GM23338 (cell line): ENCODE data around the gene WIF1. TPM values are rescaled to one million over a fixed set of nuclear protein-coding genes. Genes with fewer than 3 reads are reported as not detected.

Experiments used
- ATAC-seq: fragments of 200-7000 bp; cut with Tn5 transposase; 3 replicates; pipeline ENCODE4 v1.9.1; 2020
- DNase-seq: peaks from one replicate; pipeline ENCODE4 v3.0.0-alpha.2; 2015; ENCODE audit warnings: low spot score
- H2AFZ ChIP-seq: fragments of 200-600 bp; sonication (generic); 2 replicates; pipeline ENCODE4 v1.8.0; 2016; ENCODE audit warnings: antibody characterized with exemption, mild to moderate bottlenecking, moderate library complexity
- H3F3A ChIP-seq: fragments of 200-600 bp; sonication (generic); replicated peaks from 2 replicates; pipeline ENCODE4 v1.8.0; 2017; ENCODE audit warnings: antibody characterized with exemption, mixed run types, low read depth
- H3K27ac ChIP-seq: fragments of 200-600 bp; sonication (generic); 2 replicates; pipeline ENCODE4 v1.6.1; 2016; ENCODE audit warnings: low read depth
- H3K27me3 ChIP-seq: fragments of 200-600 bp; sonication (generic); 2 replicates; pipeline ENCODE4 v1.8.0; 2016; ENCODE audit warnings: mild to moderate bottlenecking, mixed run types, moderate library complexity; ENCODE audit not compliant: insufficient read depth
- H3K36me3 ChIP-seq: fragments of 200-600 bp; sonication (generic); 2 replicates; pipeline ENCODE4 v1.8.0; 2016; ENCODE audit warnings: mild to moderate bottlenecking; ENCODE audit not compliant: insufficient read depth
- H3K4me1 ChIP-seq: fragments of 200-600 bp; sonication (generic); 2 replicates; pipeline ENCODE4 v1.8.0; 2016; ENCODE audit warnings: mild to moderate bottlenecking, moderate library complexity; ENCODE audit not compliant: insufficient read depth
- H3K4me2 ChIP-seq: fragments of 200-600 bp; sonication (generic); 2 replicates; pipeline ENCODE4 v1.7.1; 2017; ENCODE audit warnings: mixed run types
- H3K4me3 ChIP-seq: fragments of 200-600 bp; sonication (generic); 2 replicates; pipeline ENCODE4 v1.6.1; 2016; ENCODE audit warnings: mixed run types
- H3K79me2 ChIP-seq: fragments of 200-600 bp; sonication (generic); replicated peaks from 2 replicates; pipeline ENCODE4 v1.8.0; 2017; ENCODE audit warnings: mild to moderate bottlenecking; ENCODE audit not compliant: insufficient read depth
- H3K9me2 ChIP-seq: fragments of 200-600 bp; sonication (generic); 2 replicates; pipeline ENCODE4 v1.8.0; 2017; ENCODE audit not compliant: insufficient read depth
- H4K20me1 ChIP-seq: fragments of 200-600 bp; sonication (generic); replicated peaks from 2 replicates; pipeline ENCODE4 v1.8.0; 2017; ENCODE audit warnings: mild to moderate bottlenecking; ENCODE audit not compliant: insufficient read depth
- H3K27ac Mint-ChIP-seq: 2 replicates; pipeline ENCODE4 v1.8.0; 2020; ENCODE audit warnings: inconsistent platforms, mild to moderate bottlenecking, moderate library complexity, mixed read lengths
- H3K27me3 Mint-ChIP-seq: 3 replicates; pipeline ENCODE4 v1.8.0; 2022; ENCODE audit warnings: low read depth, mild to moderate bottlenecking, moderate library complexity, mixed read lengths, inconsistent platforms; ENCODE audit not compliant: insufficient read depth, poor library complexity
- H3K36me3 Mint-ChIP-seq: 3 replicates; pipeline ENCODE4 v1.8.0; 2021; ENCODE audit warnings: low read depth, mild to moderate bottlenecking, inconsistent platforms, moderate library complexity, mixed read lengths
- H3K4me1 Mint-ChIP-seq: 3 replicates; pipeline ENCODE4 v1.8.0; 2020; ENCODE audit warnings: mild to moderate bottlenecking, inconsistent platforms, mixed read lengths
- H3K4me3 Mint-ChIP-seq: 3 replicates; pipeline ENCODE4 v1.8.0; 2021; ENCODE audit warnings: moderate library complexity, mild to moderate bottlenecking, inconsistent platforms, mixed read lengths
- H3K9me3 Mint-ChIP-seq: 3 replicates; pipeline ENCODE4 v1.8.0; 2020; ENCODE audit warnings: moderate library complexity, mild to moderate bottlenecking, inconsistent platforms, mixed read lengths
- CREB1 ChIP-seq: fragments of 250-450 bp; sonication (Bioruptor Pico); IDR thresholded peaks from 2 replicates; pipeline ENCODE4 v1.5.0; 2020; ENCODE audit warnings: low read depth, mild to moderate bottlenecking, moderate library complexity
- EZH2phosphoT487 ChIP-seq: fragments of 200-600 bp; sonication (generic); IDR thresholded peaks from one replicate; pipeline ENCODE4 v1.8.1; 2018; ENCODE audit warnings: antibody characterized with exemption; ENCODE audit not compliant: unreplicated experiment
- NANOG ChIP-seq: IDR thresholded peaks from 2 replicates; pipeline ENCODE4 v1.6.1; 2016; ENCODE audit warnings: antibody characterized with exemption, borderline replicate concordance
- STAT1 ChIP-seq: IDR thresholded peaks from one replicate; pipeline ENCODE4 v1.6.1; 2016; ENCODE audit warnings: antibody characterized with exemption; ENCODE audit not compliant: unreplicated experiment
- ZNF331 ChIP-seq: fragments of 250-450 bp; sonication (Bioruptor Pico); IDR thresholded peaks from 2 replicates; pipeline ENCODE4 v1.5.0; 2020; ENCODE audit warnings: low read depth, mild to moderate bottlenecking, moderate library complexity
- ZNF462 ChIP-seq: fragments of 250-450 bp; sonication (Bioruptor Pico); IDR thresholded peaks from 2 replicates; pipeline ENCODE4 v1.5.0; 2020; ENCODE audit warnings: mild to moderate bottlenecking, moderate library complexity
- polyA plus RNA-seq: library from polyadenylated mRNA; unstranded; fragments of >200 nt; fragmentation: Nextera tagmentation; extraction: Ambion mirVana; gene quantifications from 2 replicates; pipeline ENCODE4 v1.2.1, GENCODE V29; 2016
- total RNA-seq: library from RNA; depleted of rRNA; stranded (reverse); fragments of >200 nt; shearing (Covaris generic); gene quantifications from 2 replicates; pipeline ENCODE4 v1.2.3, GENCODE V29; 2014

The WIF1 gene
- total and polyA plus RNA-seq, 2 experiments from 2014 or later, result 4.1 to 4.2 TPM

GRCh38 chr12:65069336-65069735 is 51.8 kb downstream of the WIF1 start (continued):
- no peak for TF ChIP-seq ZNF462 (CRISPR knock-in tag)
- TF ChIP-seq CREB1 (CRISPR knock-in tag), result no peak

GRCh38 chr12:65067383-65067782 is 53.7 kb downstream of the WIF1 start:
- Histone ChIP-seq H3K36me3 (no peaks in the 10 kb centered on the region), H3K79me2 (no peaks in the 10 kb centered on the region), H3K4me3 (no peak overlapping the region), H3K4me1 (no peaks in the 10 kb centered on the region), H3K4me2 (no peak overlapping the region), H3K27ac (no peak overlapping the region), H2AFZ (peak overlapping the region; percentile 11; the same call in 1 of the 2 replicates), H3F3A (no peaks in the 10 kb centered on the region), H3K9me2 (no peaks in the 10 kb centered on the region), H3K27me3 (no peaks in the 10 kb centered on the region), H4K20me1 (no peaks in the 10 kb centered on the region)
- DNase-seq (no peak), ATAC-seq (no peak)
- no peaks in the 10 kb centered on the region for H3K4me1 Mint-ChIP-seq
- no peak overlapping the region for H3K4me3 Mint-ChIP-seq
- H3K9me3 Mint-ChIP-seq, result no peaks in the 10 kb centered on the region
- H3K36me3 Mint-ChIP-seq, result no peaks in the 10 kb centered on the region
- H3K27ac Mint-ChIP-seq, result no peak overlapping the region
- H3K27me3 Mint-ChIP-seq, result no peaks in the 10 kb centered on the region
- TF ChIP-seq ZNF331 (CRISPR knock-in tag) (no peak), STAT1 (no peak), ZNF462 (CRISPR knock-in tag) (no peak), EZH2phosphoT487 (no peak), NANOG (no peak)
